Measurements from ENCODE around the gene HIPK2.
A peak's percentile ranks its signal among the peaks of the same experiment; 100 is the strongest.

Gene HIPK2

GRCh38 chr7:139777948-139778841 is at the start of gene HIPK2:
Gene HIPK2 (minus strand): TSS chr7:139777998. CDS start chr7:139777623, 375 bp downstream.
- peak; percentile 76 for DNase-seq

- DNase-seq: no peak
Measured at GRCh38 chr7:139827042-139827441, 49.2 kb upstream of the HIPK2 start.

DNA sequence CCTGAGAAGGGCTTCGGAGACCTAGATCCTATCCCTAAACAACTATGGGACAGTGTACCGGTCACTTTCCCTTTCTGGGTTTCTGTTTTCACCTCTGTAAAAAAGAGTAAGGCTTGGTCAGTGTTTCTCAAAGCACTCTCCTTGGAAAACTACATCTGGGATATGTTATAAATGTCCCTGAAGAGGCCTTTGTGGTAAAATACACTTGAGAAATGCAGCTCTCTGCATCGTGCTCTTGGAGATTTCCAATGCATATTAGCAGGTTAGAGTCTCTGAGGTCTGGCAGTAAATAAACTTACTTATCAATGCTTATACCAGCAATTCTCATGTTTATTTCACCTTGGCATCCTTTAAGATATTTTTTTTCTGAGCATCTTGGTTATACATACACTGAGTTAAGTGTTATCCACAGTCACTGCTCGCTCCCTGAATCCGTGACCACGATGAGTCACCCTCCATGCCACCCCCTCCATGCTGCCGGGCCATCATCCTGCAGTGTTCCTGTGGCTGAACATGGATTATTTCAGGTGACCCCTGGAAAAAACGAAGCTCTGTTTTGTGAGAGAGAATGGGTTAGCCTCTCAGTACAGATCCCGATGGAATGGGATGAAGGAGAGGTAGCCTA is 48.0 kb upstream of the HIPK2 start:
- DNase-seq: no peak

- no peak for DNase-seq
Measured at GRCh38 chr7:139823959-139824521, 46.2 kb upstream of the HIPK2 start.

GRCh38 chr7:139822855-139823254 is 45.1 kb upstream of the HIPK2 start:
- DNase-seq: no peak

DNA sequence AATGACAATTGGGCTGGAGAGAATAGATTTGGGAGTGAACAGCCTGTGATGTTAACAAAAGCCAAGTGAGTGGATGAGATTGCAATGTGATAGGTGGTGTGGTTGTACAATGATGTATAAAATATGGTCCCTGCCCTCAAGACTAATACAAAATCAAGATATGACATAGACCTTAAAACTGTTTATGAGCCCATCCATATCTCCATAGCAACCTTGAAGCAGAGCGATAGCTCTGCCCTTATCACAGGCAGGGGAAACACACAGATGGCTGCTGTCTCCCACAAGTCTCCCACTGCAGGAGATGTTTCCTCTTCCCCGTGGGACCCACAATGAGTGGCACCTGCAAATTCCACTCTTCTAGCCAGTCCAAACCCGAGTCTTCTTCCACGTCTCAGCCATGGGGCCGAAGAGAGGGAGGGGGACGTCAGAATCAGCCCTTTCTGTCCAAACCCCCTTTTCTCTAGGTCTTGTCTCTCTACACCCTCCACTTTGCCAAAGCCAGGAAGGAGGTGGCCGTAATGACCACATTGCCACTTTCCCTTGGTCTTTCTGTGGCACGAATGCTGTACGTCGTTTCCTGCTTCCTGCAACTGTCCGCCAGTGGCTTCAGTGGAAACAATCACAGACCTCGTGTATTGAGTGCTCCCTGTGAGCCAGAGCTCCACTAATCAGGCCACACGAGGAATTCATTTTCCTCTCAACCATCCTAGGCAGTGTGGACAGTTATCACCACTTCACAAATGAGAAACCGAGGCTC is 43.7 kb upstream of the HIPK2 start:
- DNase-seq: no peak

GRCh38 chr7:139820089-139820488 is 42.3 kb upstream of the HIPK2 start:
- DNase-seq: no peak

- DNase-seq: no peak
Measured at GRCh38 chr7:139817249-139817648, 39.5 kb upstream of the HIPK2 start.

DNA sequence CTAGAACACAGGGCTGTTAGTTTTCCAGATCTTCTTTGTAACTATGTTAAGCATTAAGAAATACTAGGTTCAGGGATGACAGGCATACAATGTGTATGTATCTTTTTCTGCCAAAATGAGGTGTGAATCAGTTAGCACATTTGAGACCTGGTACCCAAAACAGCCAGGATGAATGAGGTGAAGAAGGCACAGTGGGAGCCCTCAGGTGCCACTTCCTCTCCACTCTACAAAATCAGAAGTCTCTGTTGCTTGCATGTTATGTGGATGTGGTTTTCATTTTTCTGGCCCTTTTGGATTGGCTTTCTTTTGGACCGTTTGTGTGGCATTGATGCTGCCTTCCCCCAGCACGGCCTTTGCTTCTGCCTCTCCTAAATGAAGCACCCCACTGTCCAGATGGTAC is 35.9 kb upstream of the HIPK2 start:
- DNase-seq: no peak

GRCh38 chr7:139813151-139813550 is 35.4 kb upstream of the HIPK2 start:
- DNase-seq: no peak

GRCh38 chr7:139811066-139811465 is 33.3 kb upstream of the HIPK2 start:
- DNase-seq: no peak

DNA sequence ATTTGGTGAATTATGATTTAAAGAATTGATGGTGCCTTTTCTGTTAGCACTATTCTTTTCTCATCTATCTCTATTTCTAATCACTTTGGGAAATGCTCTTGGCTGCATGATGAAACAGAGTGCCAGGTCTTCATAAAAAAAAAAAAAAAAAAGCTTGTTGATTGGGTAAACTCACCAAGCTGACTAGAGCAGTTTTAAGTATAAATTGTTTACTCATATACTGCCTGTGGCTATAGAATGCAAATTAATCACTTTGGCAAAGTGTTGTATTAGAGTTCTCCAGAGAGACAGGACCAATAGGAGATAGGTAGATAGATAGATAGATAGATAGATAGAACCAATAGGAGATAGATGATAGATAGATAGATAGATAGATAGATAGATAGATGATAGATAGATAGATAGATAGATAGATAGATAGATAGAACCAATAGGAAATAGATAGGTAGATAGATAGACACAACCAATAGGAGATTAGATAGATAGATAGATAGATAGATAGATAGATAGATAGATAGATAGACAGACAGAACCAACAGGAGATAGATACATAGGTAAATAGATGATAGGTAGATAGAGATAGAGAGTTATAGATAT is 31.1 kb upstream of the HIPK2 start:
- no peak for DNase-seq

DNA sequence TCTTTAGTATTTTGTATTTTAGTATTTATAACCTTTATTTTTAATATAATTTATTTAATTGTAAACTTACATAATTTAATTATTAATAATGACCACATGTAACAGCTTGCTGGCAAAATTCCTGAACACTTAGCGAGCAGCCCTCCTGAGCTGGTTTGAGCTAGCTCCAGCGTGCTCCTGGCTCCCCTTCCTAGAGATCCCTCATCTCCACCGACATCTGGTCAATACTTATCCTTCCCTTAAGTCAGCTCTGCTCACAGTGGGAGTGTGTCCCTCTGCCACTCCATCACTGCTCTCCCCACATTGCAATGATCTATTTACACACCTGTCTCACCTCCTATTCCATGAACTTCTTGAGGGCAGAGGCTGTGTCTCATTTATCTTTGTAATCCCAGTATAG is 30.6 kb upstream of the HIPK2 start:
- DNase-seq: no peak

DNA sequence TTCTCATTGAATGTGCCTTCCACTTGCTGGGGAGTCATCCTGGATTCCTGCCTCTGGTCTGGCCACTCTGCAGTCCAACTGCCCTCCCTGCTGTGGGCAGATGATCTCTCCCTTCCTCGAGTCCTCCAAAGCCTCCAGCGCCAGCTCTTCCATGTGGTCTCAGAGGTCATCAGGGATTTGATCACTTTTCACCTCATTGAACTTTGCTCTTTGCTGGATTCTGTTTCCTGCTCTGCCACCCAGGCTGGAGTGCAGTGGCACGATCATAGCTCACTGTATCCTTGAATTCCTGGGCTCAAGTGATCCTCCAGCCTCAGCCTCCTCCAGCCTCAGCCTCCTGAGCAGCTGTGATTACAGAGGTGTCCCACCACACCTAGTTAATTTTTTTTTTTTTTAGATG is 29.2 kb upstream of the HIPK2 start:
- no peak for DNase-seq

GRCh38 chr7:139804571-139804970 is 26.8 kb upstream of the HIPK2 start:
- DNase-seq: no peak

DNA sequence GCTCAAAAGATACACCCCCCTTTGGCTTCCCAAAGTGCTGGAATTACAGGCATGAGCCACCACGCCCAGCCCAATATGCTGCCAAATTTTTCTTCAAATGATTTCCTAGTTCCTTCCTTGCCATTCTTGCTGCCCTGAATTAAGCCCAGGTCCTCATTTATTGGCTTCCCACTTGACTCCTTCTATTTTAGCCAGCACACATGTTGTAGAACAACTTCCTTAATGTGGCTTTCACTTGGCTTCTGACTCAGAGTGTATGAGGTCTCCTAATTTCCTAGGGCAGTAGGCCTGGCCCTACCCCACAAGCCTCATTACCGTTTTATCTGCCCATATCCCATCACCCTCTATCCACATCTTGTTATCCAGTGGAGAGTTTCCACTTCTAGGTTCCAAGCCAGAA is 21.8 kb upstream of the HIPK2 start:
- DNase-seq: no peak

- DNase-seq: no peak
Measured at GRCh38 chr7:139798892-139799291, 21.1 kb upstream of the HIPK2 start.

DNA sequence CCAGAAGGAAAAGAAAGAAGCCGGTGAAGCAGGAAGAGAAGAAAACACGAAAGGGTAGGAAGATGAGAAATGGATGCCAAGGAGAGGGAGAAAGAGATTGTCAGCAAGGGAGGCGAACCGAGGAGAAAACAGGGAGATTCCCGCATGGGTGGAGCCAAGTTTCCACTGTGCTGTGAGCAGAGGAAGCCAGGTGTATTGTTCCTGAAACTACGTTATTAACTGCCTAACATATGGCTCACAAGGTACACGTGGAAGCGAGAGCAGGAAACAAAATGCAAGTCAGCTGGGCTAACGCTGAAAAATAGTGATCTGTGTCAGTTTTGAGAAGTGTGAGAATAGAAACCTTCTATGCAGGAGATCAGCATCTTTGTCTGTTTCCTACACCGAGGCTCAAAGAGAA is 20.4 kb upstream of the HIPK2 start:
- no peak for DNase-seq

DNA sequence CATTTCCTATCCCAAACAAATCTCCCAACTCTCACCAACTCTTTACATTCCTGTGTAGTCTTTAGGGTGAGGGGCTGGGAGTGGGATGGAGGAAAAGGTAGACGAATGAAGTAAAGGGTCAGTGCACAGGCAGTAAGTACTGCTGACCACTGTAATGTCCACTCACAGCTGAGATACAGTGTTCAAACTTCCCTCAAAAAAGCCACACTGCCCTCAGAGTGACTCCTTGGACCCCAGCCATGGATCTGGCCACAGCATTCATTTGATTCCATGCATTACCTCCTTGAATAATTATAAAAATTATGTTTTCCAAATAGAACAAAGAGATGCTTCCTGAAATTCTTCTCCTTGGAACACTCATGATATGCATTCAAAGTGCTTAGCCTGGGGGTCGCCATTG is 19.8 kb upstream of the HIPK2 start:
- no peak for DNase-seq

GRCh38 chr7:139791316-139791715 is 13.5 kb upstream of the HIPK2 start:
- no peak for DNase-seq

- DNase-seq: no peak
Measured at GRCh38 chr7:139784648-139785047, 6.8 kb upstream of the HIPK2 start.

GRCh38 chr7:139783647-139784385 is 6.0 kb upstream of the HIPK2 start:
- no peak for DNase-seq

Data from stimulated activated CD4-positive, alpha-beta T cell treated with anti-CD3 and anti-CD28 coated beads, Interleukin-4, amount 100 ng/mL, for 1 hour (primary cell).